Left lobe of liver (tissue), 2 donors: ENCODE results near the gene CYP1B1. TPM values are rescaled to one million over a fixed set of nuclear protein-coding genes. Genes with fewer than 3 reads are reported as not detected.
"Not testable (repeated sequence)": the region's sequence is repeated elsewhere in the genome, so short reads cannot be mapped to it uniquely, and the experiment has no call there.

Source experiments
- ATAC-seq: fragments of 200-7000 bp; cut with Tn5 transposase; one replicate; pipeline ENCODE4 v1.9.1; 2020; ENCODE audit warnings: mild to moderate bottlenecking, moderate library complexity
- DNase-seq: peaks from one replicate; pipeline ENCODE4 v3.0.0-alpha.2; 2020; ENCODE audit warnings: low spot score
- total RNA-seq: library from RNA; stranded (reverse); gene quantifications from one replicate; pipeline ENCODE4 v1.2.1, GENCODE V29; 2021
- donor health status: DM: no; HTN: no; CAD: no; lungs with moderate emphysema.
- donor health status: DM: no; HTN: yes; CAD: no.

Gene CYP1B1
- 6.1 TPM for total RNA-seq

DNA sequence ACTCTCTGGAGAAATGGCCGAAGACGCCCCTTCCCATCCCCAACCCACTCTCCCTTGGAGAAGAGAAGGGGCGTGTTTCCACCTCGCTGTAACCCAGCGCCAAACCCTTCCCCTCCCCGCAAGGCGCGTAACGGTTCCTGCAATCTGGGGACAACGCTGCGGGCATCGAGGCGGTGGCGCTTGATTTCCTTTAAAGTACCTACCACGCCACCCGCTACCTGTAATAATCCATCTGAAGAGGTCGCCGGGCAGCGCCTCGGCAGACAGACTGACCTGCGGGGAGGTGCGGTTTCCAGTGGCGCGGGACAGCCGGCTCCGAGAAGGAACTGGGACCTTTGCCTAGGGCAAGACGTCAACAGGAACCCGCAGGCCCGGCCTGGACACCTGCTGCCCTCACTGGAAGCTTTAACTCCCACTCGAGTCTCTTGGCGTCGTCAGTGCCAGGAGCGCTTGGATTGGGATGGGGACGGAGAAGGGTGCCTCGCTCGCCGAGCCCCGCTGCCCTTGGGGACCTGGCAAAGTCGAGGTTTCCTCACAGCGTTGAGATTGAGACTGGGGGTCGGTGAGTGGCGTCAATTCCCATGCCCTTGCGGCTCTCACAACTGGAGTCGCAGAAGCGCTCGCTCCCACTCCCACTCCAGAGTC is at the start of gene CYP1B1:
Gene CYP1B1 (minus strand): TSS at position 645 of the 645 bp plus-strand sequence. CDS start 763 bp downstream, outside the sequence.
- DNase-seq (no peak), ATAC-seq (peak; percentile 1)

DNA sequence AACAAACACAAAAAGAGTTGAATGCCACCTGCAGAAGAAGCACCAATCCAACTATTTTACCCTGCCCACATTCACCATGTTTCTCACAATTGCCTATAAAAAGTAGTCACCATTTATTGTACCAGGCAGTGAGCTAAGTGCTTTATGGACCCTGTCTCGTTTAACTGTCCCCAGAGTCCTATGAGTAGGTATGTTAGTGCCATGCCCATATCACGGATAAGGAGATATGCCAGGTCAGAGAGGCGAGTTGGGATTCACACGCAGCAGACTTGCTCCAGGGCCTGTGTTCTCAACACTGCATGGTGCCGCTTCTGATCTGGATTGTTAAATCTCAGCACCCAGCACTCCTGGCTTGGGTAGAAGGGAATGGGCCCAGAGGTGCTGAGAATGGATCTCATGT is 49.1 kb upstream of the CYP1B1 start:
- ATAC-seq (no peak), DNase-seq (no peak)

DNA sequence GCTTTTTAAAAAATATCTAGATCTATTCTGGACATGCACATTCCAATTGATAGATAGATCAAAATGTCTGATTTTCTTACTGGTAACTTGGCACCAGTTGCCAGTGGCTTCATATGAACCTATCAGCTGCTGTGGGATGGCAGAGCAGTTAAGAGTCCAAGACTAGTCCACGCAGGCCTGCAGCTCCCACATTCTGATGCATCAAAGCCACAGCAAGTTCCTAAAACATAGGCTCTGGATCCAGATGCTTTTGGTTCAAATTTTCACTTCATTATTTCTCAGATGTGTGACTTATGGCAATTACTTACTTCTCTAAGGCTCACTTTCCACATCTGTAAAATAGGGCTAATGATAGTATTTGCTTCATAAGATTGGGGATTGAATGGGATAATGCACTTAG is 48.0 kb upstream of the CYP1B1 start:
- no peak for DNase-seq
- ATAC-seq: no peak

DNA sequence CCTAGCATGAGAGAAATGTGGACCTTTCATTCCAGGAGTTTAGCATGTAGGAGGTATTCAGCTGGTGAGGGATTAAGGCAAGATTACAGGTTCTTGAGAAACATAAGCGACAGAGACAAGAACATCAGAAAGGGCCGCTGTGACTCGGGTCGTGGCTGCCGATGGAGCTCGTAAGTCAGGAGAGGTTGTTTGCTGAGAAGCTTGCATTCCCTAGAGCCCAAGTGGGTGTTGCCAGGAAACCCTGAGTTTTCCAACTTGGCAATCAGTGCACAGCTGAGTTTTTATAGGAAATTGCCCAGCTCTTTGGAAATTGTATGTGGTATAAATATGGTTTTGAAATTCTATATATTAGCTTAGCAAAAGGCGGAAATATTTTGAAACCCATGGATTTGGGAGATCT is 46.4 kb upstream of the CYP1B1 start:
- no peak for DNase-seq
- ATAC-seq: no peak

DNA sequence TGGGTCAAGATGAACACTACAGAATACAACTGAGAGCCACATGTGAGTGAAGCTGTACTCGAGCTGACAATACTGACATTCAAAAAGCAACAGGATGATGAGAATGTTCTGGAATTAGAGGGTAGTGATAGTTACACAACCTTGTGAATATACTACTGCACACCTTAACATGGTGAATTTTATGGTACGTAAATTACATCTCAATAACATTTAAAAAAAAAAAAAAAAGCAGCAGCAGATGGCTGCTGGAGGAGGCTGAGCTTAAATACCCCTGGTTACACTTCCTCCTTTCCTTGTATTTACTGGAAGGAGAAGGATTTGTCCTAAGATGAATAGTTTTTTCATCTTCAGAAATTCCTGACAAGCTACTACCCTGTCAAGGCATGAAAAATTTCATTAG is 45.5 kb upstream of the CYP1B1 start:
- DNase-seq (no peak), ATAC-seq (no peak)

DNA sequence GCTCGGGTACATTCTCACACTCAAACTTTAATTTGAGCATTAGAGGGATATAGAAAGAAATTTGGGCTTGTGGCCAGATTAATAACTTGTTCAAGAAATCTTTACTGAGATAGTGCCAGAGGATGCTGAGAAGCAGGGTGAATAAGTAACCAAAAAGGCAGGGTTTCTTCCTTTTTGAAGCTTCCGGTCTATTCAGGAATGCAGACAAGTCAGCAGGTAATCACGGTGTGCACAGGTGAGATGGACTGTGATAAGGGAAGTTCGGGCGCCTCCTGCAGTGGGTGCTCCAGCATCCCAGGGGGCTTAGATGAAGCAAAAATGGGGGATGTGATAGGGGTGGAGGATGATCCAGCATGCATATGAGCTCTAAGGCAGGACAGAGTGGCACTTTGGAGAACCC is 44.9 kb upstream of the CYP1B1 start:
- no peak for DNase-seq
- ATAC-seq: no peak

DNA sequence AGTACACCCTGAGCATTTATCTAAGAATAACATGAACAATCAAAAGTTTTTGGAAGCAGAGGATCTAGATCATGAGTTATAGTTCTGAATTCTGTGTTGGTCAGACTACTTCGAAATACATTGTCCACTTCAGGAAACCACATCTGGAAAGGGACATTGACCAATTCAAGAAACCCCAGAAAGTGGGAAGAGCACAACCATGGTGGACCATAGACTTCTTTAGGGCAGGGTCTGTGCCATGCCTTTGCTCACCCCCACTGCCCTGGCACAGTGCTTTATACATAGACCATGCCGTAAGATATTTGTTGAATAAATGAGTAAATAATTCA is 44.3 kb upstream of the CYP1B1 start:
- ATAC-seq: no peak
- DNase-seq: no peak

DNA sequence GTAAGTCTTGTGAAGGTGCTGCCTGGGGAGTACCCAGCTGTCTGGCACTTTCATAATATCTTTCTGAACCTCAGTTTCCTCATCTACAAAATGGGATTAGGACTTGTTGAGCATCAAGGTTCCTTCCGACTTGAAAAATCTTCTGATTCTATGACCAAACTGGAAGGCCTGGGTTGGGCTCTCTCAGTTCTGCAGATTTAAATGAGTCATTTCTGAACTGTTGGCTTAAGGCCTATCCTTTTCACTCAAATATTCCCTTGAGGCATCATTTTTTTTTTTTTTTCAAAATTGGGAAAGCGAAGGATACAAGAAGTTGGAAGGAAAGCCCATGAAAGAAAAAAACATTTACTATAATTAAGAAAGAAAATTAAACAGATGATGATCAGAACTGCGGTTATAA is 40.8 kb upstream of the CYP1B1 start:
- ATAC-seq (no peak), DNase-seq (no peak)

DNA sequence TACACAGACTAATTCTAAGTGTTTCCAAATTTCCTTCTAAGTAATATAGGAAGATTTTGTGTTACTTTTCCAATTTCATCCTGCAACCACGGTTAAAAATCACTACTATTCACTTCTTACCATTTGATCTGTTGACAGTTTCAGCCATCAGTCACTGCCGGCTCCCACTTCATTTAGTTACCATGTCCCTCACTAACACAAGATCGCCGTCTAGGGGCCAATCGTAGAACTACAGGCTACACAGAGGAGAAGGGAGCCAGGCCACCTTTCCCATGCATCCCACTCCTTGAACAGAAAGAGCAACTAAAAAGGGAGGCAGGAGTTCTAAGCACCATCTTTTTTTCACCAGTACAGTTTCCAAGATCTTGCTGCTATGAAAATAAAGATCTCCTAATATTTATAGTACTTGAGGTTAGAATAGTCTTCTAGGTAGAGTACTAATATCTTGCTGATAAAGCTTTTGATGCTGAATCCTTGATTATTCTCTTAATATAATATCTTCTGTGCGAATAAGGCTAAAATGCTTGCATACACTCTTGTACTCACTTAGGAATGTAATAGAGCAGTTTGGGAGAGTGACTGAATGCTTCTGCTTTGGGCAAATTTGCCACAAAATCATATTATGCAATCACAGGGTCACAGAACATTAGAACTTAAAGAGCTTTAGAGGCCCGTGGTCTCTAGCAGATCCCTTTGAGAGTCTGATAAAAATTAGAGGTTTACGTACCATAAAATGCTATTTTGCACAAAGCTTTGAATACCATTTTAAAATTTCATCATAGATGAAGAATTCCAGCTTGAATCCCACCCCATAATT is 39.5 kb upstream of the CYP1B1 start:
- peak; percentile 98 for ATAC-seq
- DNase-seq: peak; percentile 82

DNA sequence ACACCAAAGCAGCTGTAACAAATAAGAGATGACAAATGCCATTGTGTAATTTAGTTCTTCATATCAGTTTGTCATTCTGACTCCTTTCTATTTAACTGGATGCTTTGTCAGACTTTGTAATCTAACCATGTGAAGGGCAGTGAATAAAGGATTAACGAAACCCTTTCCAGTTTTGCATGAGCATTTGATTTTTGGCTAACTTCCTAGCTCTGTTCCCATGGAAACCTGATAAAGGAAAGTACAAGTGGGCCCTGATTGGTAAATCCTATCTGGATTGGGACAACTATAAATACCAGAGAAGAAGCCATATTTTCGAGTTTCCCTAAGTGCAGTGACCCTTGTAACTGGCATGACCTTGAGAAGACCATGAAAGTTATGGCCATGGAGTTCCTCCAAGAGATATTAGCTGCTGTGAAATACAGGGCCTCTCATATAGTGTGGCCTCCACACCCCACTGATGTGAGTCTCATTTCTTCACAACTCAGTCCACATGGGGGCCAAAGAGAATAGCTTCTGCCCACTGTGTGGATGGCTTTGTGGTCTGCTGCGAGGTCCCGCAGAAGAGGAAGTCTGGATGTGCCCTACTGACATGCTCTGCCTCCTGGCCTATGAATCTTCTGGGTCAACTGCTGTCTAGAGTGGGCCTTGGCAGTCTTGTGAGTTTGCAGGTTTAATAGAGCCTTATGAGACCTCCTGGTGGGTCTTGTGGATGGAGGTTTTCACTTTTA is 38.2 kb upstream of the CYP1B1 start:
- no peak for DNase-seq
- peak; percentile 36 for ATAC-seq

DNA sequence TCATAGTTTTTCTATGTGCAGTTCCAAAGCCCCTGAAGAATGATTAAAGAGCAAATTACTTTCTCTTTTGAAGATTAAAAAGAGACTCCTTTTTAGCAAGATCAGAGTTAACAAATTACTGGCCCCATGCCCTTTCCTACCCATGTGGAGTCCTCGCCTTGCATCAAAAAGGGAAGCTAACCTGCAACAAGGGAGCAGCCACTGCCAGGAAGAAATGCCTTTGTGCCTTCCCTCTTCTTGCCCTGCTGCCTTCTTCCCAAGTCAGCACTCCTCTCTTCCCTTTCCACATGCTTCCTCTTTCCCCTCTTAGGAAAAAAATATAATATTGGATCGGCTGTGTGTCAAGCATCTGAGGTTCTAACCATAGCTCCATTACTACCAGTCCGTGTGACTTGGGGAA is 37.1 kb upstream of the CYP1B1 start:
- DNase-seq (no peak), ATAC-seq (no peak)

DNA sequence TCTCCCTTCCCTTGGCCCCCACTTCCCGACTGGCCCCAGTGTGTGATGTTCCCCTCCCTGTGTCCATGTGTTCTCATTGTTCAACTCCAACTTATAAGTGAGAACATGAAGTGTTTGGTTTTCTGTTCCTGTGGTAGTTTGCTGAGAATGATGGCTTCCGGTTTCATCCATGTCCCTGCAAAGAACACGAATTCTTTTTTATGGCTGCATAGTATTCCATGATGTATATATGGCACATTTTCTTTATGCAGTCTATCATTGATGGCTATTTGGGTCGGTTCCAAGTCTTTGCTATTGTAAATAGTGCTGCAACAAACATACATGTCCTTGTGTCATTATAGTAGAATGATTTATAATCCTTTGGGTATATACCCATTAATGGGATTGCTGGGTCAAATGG is 35.4 kb upstream of the CYP1B1 start:
- ATAC-seq, DNase-seq: not testable (repeated sequence)

DNA sequence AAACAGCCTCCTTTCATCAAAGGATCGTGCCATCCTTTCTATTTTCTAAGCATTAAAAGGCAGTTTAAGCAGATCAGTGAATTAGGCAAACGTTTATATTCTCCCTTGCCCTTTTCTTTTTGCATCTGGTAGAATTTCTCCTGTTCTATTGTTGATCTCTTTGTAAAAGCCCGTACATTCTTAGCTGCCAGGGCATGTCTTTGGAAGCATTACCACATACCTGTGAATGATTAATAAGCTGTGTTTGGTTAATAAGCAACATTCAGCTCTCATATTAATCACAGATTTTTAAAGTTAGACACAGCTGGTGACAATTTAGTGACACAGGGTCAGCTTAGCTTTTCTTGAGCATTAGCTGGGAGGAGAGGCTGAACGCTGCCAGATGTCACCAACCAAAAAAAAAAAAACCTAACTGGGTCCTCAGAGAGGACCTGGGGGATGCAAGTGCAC is 33.8 kb upstream of the CYP1B1 start:
- ATAC-seq (peak; percentile 83), DNase-seq (no peak)

DNA sequence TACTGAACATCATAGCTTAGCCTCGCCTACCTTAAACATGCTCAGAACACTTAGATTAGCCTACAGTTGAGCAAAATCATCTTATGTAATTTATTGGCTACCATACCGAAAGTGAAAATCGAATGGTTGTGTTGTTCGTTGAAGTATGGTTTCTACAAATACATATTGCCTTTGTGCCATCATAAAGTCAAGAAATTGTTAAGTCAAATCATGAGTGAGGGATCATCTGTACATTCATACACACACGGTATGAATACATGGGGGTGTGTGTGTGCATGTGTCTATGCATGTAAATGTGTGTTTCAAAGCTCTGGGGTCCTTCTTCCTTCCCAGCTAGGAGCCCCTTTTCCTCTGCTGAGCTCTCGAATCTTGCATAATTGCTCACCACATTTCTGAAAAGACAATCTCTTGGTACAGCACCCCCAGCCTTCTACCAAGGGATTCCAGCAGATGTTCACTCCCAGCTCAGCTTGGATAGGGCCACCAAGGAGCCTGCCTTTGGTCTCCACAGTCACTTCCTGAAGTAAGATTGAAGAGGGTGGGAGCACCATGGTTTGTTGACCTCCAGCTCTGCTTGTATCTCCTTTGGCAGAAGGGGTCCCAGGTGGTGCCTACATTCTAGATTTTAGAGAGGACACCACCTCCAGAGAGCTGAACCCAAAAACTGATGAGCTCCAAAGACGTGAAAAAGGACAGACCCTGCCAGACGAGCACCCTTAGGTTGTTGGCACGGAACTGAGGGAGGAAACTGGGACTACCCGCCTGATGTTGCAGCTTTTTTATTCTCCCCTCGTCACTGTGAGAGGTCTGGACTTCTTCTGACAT is 33.2 kb upstream of the CYP1B1 start:
- peak; percentile 60 for ATAC-seq
- DNase-seq: no peak

DNA sequence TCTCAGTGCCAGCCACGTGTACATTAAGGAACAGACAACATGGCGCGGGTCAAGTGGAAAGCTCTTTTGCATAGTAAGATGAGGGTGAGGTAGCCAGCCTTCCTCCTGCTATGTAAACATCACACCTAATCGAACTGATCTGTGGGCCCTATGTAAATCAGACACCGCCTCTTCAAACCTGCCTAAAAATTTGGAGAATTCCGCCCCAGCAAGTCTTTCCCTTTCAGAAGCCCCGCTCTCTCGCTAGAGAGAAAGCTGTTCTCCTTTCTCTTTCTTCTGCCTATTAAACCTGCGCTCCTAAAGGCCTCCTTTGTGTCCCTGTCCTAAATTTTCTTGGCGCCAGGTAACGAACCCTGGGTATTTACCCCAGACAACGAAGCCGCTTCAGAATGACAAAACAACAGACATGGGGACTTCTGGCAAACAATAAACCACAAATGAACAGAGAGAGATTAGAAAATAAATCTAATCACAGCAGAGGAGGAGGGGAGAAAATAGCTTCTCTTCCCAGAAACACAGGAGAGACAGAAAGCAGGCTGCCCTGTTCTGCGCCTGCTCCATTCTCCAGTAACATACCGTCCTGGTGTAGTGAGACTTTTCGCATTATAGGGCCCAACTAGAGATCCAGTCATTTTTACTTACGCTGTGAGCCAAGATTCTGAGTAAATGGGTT is 31.9 kb upstream of the CYP1B1 start:
- ATAC-seq: no peak
- no peak for DNase-seq

DNA sequence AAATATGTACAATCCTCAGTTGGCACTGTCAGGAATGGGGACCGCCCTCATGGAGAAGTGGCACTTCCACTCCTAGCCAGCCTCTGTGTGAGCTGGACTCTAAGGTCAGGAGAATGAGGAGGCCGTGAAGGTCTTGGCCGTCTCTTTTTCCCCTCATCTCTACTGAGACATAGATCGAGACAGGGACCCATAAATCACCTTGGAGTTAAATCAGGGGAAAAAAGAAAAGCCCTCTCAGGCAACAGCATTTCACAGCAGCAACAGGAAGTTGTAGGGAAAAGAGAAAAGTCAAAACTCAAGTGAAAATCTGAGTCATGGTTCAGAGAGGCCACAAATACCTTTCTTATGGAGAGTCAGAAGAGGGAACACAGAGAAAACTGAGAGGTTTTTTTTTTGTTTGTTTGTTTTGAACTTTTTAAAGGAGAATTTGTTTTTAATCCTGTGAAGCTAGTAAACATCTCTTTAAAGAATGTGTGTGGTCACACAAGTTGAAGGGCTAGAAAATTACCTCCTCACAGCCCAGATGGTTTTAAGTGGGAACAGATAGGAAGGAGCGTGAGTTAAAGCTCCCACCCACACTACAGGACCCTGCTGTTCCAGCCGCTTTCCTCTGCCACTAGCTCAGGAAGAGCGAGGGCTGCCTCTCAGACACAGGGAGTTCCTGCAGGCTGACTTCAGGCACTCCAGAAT is 30.6 kb upstream of the CYP1B1 start:
- DNase-seq (no peak), ATAC-seq (no peak)

DNA sequence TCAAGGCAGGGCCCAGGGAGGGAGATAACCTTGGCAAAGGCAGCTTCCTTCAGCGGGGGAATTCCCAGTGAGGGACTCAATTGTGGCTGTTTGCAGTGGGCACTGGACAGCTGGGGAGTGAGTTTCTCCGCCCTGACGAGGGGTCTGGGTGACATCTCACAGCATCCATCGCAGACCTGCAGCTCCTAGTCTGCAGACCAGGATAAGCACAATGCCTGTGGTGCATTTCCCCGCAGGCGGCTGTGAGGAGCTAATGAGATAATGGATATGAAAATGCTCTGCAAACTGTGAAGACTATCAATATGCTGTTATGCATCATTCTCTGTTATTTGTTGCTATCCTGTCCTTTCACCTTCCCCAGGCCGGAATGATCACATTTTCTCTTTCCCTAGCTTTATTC is 30.0 kb upstream of the CYP1B1 start:
- no peak for ATAC-seq
- DNase-seq: no peak

DNA sequence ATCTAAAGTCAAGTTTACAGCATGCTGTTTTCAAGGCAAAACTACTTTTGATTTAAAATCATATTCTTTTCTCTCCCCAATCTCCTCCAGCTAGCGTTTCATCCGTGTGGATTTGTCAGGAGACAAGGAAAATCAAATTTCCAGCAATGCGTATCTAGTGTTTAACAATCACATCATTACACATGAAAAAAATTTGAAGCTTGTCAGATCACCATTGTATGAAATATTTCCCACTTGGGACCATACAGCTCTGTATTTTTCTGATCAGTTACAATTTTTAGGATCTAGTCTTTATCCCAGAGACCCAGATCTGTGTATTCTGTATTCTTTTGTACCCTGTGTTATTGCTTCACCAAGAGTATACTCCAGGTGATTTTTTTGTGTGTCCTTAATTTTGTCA is 28.6 kb upstream of the CYP1B1 start:
- DNase-seq (no peak), ATAC-seq (no peak)

DNA sequence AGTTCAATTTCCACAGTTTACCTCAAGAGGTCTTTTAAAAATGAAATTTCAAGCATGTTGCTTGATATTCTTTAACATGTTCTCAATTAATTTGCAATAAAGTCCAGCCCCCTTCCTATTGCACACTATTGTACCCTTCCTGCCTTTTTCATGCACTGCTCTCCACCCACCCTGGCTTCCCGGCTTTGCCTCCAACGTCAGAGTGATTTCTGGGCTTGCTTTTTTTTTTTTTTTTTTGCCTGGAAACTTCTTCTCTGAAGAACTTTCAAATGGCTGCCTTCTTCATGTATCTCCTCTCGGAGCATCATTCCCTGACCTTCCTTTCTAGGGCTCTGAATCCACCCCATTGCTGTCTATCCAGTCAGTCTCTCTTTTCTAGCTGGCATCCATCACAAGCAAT is 24.4 kb upstream of the CYP1B1 start:
- DNase-seq: no peak
- no peak for ATAC-seq
